Measurements from ENCODE around the gene GSE1. TPM values are rescaled to one million over a fixed set of nuclear protein-coding genes. Genes with fewer than 3 reads are reported as not detected.
A peak's percentile ranks its signal among the peaks of the same experiment; 100 is the strongest.

Gene GSE1
- total RNA-seq, 4 donors from 2014 or later = 100 to 139 (median 120) TPM

DNA sequence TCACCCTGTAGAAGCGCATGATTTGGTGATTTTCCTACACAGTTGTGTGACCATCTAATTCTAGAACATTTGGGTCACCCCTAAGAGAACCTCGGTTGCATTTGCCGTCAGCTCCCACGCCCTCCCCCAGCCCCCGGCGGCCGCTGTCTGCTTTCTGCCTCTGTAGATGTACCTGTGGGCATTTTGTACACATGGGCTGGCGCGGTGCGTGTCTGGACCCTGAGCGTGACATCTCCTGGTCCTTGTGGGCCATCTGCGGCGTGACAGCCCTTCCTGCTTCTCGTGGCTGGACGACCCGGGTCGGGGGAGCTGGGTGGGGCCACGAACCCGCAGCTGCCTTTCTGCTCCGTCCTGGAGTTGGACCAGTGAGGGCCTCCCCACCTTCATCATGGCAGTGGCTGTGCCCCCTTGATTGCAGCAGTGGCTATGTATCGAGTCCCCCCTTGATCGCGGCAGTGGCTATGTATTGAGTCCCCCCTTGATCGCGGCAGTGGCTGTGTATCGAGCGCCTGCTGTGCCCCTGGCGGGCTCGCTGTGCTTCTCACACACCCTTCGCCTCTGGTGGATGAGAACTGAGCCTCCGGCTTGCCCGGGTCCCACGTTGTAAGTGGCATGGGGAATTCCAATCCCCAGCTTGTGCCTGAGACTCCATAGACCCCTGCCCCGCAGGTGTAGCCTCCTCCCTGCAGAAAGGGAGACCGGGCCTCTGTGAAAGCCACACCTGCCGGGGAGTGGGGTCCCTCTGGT, 24.1 kb downstream of the GSE1 start:
- TF ChIP-seq EP300 (IDR thresholded peaks at IDR 0.05; ENCODE audit: low read depth) (no peak), POLR2AphosphoS5 (IDR thresholded peaks at IDR 0.05) (no peak), POLR2A (IDR thresholded peaks at IDR 0.05) (no peak)
- TF ChIP-seq, protein P1, sequence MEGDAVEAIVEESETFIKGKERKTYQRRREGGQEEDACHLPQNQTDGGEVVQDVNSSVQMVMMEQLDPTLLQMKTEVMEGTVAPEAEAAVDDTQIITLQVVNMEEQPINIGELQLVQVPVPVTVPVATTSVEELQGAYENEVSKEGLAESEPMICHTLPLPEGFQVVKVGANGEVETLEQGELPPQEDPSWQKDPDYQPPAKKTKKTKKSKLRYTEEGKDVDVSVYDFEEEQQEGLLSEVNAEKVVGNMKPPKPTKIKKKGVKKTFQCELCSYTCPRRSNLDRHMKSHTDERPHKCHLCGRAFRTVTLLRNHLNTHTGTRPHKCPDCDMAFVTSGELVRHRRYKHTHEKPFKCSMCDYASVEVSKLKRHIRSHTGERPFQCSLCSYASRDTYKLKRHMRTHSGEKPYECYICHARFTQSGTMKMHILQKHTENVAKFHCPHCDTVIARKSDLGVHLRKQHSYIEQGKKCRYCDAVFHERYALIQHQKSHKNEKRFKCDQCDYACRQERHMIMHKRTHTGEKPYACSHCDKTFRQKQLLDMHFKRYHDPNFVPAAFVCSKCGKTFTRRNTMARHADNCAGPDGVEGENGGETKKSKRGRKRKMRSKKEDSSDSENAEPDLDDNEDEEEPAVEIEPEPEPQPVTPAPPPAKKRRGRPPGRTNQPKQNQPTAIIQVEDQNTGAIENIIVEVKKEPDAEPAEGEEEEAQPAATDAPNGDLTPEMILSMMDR (IDR thresholded peaks at IDR 0.05) = no peak
- DNase-seq = no peak
- H3K4me1 ChIP-seq = peaks cover 11 to 24% (median 17%) of the 10 kb centered on the region in 4 donors
- no peak overlapping the region for H3K27ac ChIP-seq
- in situ Hi-C loops (cut with MboI; ENCODE audit: low pct_ligation_motif_present in 1 of 4, low pct_unique_long_range_greater_than_20kb in 1 of 4, low sequenced_read_pairs in 3 of 4) = no loop called here
- WGBS, 2 donors (ENCODE audit: low coverage in 1 of 2) = 88% methylated on average over 36 of the region's 36 CpGs; no CpG with 5 or more reads in 1 of the 2 donors
- no peaks in the 10 kb centered on the region for H3K36me3 ChIP-seq
- intact Hi-C loops (cut with DNase I; ENCODE audit: low total_unique reads) = no loop called here
- H3K27me3 ChIP-seq = no peaks in the 10 kb centered on the region
- H3K9me3 ChIP-seq = no peaks in the 10 kb centered on the region
- no peak overlapping the region for H3K4me3 ChIP-seq

DNA sequence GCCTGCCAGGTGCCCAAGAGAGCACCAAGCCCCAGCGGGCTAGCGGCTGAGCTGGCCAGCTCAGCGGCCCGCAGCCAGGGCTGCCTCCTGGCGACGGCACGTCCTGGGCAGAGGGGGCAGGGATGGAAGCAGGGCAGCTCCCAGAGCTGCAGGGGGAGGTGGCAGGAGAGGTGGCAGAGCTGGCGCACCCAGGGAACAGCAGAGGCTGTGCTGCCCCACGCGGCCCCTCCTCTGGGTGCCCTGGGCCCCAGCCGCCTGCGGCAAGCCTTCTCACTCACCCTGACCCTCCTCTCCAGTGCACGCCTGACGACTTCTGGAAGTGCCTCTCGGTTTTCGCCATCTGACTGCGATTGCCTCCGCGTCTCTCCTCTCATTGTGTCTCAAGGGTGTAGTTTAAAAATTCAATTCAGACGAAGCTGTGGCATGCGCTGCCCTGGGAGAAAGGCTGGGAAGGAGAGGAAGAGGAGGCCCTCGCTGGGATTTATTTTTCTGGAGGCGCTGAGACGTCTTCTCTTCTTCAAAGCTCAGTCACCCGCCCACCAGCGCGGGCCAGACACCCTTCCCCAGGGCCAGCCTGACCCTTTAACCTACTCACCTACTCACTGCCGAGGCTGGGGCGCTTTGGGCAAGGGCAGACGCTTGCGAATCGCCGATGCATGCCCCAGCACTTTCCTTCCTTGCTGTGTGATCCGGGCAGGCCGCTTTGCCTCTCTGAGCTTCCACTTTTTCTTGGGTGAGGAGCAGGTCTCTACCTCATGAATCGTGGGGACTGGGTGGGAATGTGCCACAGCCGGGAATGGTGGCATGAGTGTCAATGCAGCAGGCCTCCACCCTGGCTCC, 24.9 kb downstream of the GSE1 start:
- no peaks in the 10 kb centered on the region for H3K9me3 ChIP-seq
- intact Hi-C loops (cut with DNase I; ENCODE audit: low total_unique reads) = no loop called here
- H3K27ac ChIP-seq = no peak overlapping the region
- H3K27me3 ChIP-seq = no peaks in the 10 kb centered on the region
- in situ Hi-C loops (cut with MboI; ENCODE audit: low pct_ligation_motif_present in 1 of 4, low pct_unique_long_range_greater_than_20kb in 1 of 4, low sequenced_read_pairs in 3 of 4) = no loop called here
- peaks cover 11 to 32% (median 25%) of the 10 kb centered on the region in 4 donors for H3K4me1 ChIP-seq
- no peak for TF ChIP-seq EP300 (IDR thresholded peaks at IDR 0.05; ENCODE audit: low read depth)
- TF ChIP-seq, protein P1 (IDR thresholded peaks at IDR 0.05) = no peak
- no peak for TF ChIP-seq POLR2AphosphoS5 (IDR thresholded peaks at IDR 0.05)
- TF ChIP-seq POLR2A (IDR thresholded peaks at IDR 0.05) = no peak
- H3K36me3 ChIP-seq = no peaks in the 10 kb centered on the region
- no peak for DNase-seq
- WGBS, 2 donors (ENCODE audit: low coverage in 1 of 2) = 81 to 88% methylated on average over 12 to 30 of the region's 37 CpGs
- H3K4me3 ChIP-seq = no peak overlapping the region

DNA sequence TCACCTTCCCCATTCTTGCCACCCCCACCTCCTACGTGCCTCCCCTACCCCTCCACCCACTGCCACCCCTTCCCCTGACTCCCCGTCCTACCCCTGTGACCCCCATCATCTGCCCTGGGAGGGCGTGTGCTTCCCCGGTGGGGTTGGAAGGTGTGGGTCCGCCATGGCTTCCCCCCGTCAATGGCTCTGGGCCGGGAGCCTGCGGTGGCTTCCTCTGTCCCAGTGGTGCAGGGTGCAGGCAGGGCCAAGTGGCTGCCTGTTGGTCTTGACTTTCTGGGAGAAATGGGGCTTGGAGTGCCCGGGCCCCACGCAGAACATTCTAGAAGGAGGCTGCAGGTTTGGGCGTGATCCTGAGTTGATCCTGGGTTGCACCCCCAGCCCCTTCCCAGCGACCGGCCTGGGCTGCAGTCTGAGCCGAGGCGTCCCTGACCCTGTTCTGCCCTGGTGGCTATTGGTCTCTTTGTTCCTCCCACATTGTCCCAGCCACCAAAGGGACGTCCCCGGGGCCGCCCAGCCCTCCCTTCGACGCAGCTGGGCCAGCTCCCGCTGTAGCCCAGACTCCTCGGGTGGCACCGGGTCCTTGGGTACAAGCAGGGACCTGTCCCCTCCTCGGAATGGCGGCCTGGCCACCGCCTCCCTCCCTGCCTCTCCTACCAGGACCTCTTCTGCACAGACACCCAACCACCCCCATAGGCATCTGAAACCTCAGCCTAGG, 25.7 kb downstream of the GSE1 start:
- WGBS, 2 donors (ENCODE audit: low coverage in 1 of 2) = 92% methylated on average over 17 of the region's 26 CpGs; no CpG with 5 or more reads in 1 of the 2 donors
- Histone ChIP-seq H3K27ac (peak overlapping the region in 3 of 4 donors; percentile 23 to 51 (median 43)), H3K4me1 (peaks cover 11 to 40% (median 33%) of the 10 kb centered on the region in 4 donors), H3K9me3 (no peaks in the 10 kb centered on the region), H3K27me3 (no peaks in the 10 kb centered on the region), H3K36me3 (no peaks in the 10 kb centered on the region), H3K4me3 (no peak overlapping the region)
- TF ChIP-seq POLR2AphosphoS5 (IDR thresholded peaks at IDR 0.05) = no peak
- TF ChIP-seq EP300 (IDR thresholded peaks at IDR 0.05; ENCODE audit: low read depth) = no peak
- intact Hi-C loops (cut with DNase I; ENCODE audit: low total_unique reads) (no loop called here), in situ Hi-C loops (cut with MboI; ENCODE audit: low pct_ligation_motif_present in 1 of 4, low pct_unique_long_range_greater_than_20kb in 1 of 4, low sequenced_read_pairs in 3 of 4) (no loop called here)
- DNase-seq = no peak

GRCh38 chr16:85639529-85640253, 26.6 kb downstream of the GSE1 start:
- TF ChIP-seq POLR2AphosphoS5 (IDR thresholded peaks at IDR 0.05) (peak in 2 of 3 donors; percentile 50 to 55), EP300 (IDR thresholded peaks at IDR 0.05; ENCODE audit: low read depth) (no peak)
- TF ChIP-seq, protein P1 (IDR thresholded peaks at IDR 0.05) = no peak

More at GRCh38 chr16:85639529-85640253, 26.6 kb downstream of the GSE1 start:
- no peaks in the 10 kb centered on the region for H3K27me3 ChIP-seq
- in situ Hi-C loops (cut with MboI; ENCODE audit: low pct_ligation_motif_present in 1 of 4, low pct_unique_long_range_greater_than_20kb in 1 of 4, low sequenced_read_pairs in 3 of 4) = no loop called here
- peak overlapping the region in 3 of 4 donors; percentile 25 to 51 (median 43) for H3K27ac ChIP-seq
- intact Hi-C loops (cut with DNase I; ENCODE audit: low total_unique reads) = no loop called here
- H3K4me3 ChIP-seq = no peak overlapping the region
- DNase-seq = no peak
- H3K4me1 ChIP-seq = peaks cover 11 to 49% (median 41%) of the 10 kb centered on the region in 4 donors
- 72% methylated on average over 24 of the region's 35 CpGs; no CpG with 5 or more reads in 1 of the 2 donors for WGBS, 2 donors (ENCODE audit: low coverage in 1 of 2)
- no peaks in the 10 kb centered on the region for H3K9me3 ChIP-seq
- no peaks in the 10 kb centered on the region for H3K36me3 ChIP-seq
